NCI-H1436 treated with DMSO at 0.1 percent for 48 hours (cell line): ENCODE results near the gene GGT1.
"Not testable (repeated sequence)": the region's sequence is repeated elsewhere in the genome, so short reads cannot be mapped to it uniquely, and the experiment has no call there.

Source experiments
- DNase-seq: peaks from one replicate; lab custom pipeline; 2025; lab: John Stamatoyannopoulos, UW

Gene GGT1

GRCh38 chr22:24584166-24584790, 18.7 kb upstream of the GGT1 start:
- no peak for DNase-seq

- DNase-seq, result no peak
These were observed 18.1 kb upstream of the GGT1 start for GRCh38 chr22:24584871-24585411.

- DNase-seq, result no peak
These were observed 17.5 kb upstream of the GGT1 start for GRCh38 chr22:24585461-24585860.

- DNase-seq, result no peak
These were observed 17.0 kb upstream of the GGT1 start for GRCh38 chr22:24585927-24586546.

GRCh38 chr22:24587251-24587650, 15.7 kb upstream of the GGT1 start:
- DNase-seq, result no peak

- no peak for DNase-seq
These were observed 15.0 kb upstream of the GGT1 start for GRCh38 chr22:24587948-24588347.

- DNase-seq, result no peak
These were observed 14.6 kb upstream of the GGT1 start for GRCh38 chr22:24588381-24588756.

- DNase-seq, result no peak
These were observed 14.1 kb upstream of the GGT1 start for GRCh38 chr22:24588757-24589481.

- no peak for DNase-seq
These were observed 13.4 kb upstream of the GGT1 start for GRCh38 chr22:24589518-24590030.

- no peak for DNase-seq
These were observed 12.3 kb upstream of the GGT1 start for GRCh38 chr22:24590596-24591173.

- DNase-seq, result no peak
These were observed 11.6 kb upstream of the GGT1 start for GRCh38 chr22:24591286-24591830.

GRCh38 chr22:24592058-24592850, 10.7 kb upstream of the GGT1 start:
- DNase-seq, result no peak

GRCh38 chr22:24592851-24593558, 10.0 kb upstream of the GGT1 start, which contains the start of gene LRRC75B:
Gene LRRC75B, minus strand, starts transcription at chr22:24593073. Its CDS starts 34 bp downstream, at chr22:24593039.
- DNase-seq, result no peak

GRCh38 chr22:24593559-24593835, 9.5 kb upstream of the GGT1 start:
- DNase-seq, result not testable (repeated sequence)

- DNase-seq, result no peak
These were observed 9.0 kb upstream of the GGT1 start for GRCh38 chr22:24593836-24594568.

- no peak for DNase-seq
These were observed 8.3 kb upstream of the GGT1 start for GRCh38 chr22:24594569-24595120.

GRCh38 chr22:24595228-24595627, 7.8 kb upstream of the GGT1 start:
- no peak for DNase-seq

GRCh38 chr22:24595863-24596262, 7.1 kb upstream of the GGT1 start:
- no peak for DNase-seq

- DNase-seq, result not testable (repeated sequence)
These were observed 5.9 kb upstream of the GGT1 start for GRCh38 chr22:24597076-24597475.

GRCh38 chr22:24599514-24599913, 3.5 kb upstream of the GGT1 start:
- no peak for DNase-seq
